HG03108 (cell line): Measurements from ENCODE around the gene C16orf89.

ENCODE experiments used
- ATAC-seq: cut with Tn5 transposase; IDR thresholded peaks from one replicate; pipeline ENCODE4 v1.9.1; 2021; ENCODE audit warnings: moderate library complexity; ENCODE audit not compliant: unreplicated experiment

The C16orf89 gene

GRCh38 chr16:5031601-5032000, 34.2 kb downstream of the C16orf89 start:
- no peak for ATAC-seq

DNA sequence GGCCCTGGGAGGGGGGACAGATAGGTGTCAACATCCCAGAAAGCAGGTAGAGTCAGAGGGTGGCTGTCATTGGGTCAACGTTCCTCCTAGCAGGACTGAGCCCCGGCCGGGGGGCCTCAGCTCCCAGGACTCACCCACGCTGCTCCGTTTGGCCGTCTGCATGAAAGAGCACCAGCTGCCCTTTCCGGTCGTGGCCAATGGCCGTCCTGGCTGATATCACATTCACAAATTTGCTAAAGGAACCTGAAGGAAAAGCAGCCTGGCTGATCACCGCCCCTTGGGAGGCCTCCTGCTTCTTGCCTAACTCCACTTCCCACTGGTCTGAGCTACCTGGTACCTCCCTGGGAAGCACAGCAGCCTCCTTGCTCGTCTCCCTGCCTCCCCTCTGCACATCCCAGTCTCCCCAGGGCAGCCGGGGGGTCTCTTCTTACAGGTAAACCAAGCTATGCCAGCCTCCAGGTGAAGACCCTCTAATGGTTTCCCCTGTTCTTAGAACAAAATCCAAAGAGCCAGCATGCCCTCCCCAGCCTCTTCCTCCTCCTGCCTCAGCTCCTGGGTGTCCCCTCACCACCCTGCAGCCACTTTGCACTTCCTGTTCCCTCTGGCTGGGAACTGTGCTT, 35.4 kb downstream of the C16orf89 start:
- no peak for ATAC-seq

DNA sequence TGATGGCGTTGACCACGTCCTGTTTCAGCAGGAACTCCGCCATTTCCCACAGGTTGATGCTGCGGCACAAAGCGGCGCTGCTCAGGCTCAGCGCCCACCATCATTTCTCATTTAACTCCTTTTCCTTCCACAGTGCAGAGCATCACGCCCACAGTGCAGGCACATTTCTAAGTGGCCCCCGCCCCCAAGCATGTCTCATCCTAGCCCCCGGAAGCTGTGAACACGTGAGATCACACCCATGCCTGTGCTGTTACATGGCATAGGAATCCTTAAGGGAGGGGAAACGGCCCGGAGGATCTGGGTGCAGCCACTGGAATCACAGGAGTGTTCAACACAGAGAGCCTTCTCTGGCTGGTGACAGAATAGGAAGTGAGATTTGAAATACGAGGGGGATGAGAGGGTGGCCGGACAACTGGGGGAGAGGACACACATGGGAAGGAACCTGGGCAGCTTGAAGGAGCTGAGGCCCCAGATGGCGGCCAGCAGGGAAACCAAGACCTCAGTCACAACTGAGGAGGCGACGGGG, 36.7 kb downstream of the C16orf89 start:
- ATAC-seq = no peak

GRCh38 chr16:5027575-5028235, 38.1 kb downstream of the C16orf89 start:
- no peak for ATAC-seq

- ATAC-seq = no peak
Measured at GRCh38 chr16:5027086-5027485, 38.7 kb downstream of the C16orf89 start.

DNA sequence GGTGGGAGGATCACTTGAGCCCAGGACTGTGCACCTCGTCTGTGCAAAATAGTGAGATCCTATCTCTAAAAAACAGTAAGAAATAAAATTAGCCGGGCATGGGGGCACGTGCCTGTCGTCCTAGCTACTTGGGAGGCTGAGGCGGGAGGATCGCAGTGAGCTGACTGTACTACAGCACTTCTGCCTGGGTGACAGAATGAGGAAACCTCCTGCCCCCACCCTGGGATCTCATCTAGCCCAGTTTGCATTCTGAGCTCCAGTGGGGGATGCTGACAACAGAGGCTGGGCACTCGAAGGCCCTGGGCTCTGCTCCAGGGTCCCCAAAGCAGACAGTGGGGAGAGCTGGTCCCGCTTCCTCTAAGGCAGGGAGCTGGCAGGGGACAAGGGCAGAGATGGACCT, 39.1 kb downstream of the C16orf89 start:
- no peak for ATAC-seq

DNA sequence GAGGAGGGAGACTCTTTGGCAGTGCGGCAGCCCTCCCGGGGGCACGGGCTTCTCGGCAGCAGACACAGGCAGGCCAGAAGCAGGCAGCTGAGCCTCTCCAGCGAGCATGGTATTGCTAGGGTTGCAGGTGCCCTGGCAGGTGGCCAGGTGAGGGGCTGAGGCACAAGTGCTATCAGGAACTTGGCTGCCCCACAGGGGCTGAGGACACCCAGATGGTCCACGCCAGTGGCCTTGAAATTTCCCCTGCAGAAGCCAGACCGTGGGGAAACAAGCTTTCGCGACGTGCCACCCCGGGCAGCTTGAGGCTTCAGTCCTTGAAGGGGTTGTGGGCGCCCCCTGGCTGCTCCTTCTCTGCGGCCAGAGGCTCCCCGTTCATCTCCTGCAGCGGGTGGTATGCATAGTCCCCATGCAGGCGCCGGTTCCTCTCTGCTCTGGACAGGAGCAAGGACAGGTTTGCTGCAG, 40.6 kb downstream of the C16orf89 start:
- ATAC-seq = no peak

- ATAC-seq = no peak
Measured at GRCh38 chr16:5024632-5025031, 41.1 kb downstream of the C16orf89 start.

DNA sequence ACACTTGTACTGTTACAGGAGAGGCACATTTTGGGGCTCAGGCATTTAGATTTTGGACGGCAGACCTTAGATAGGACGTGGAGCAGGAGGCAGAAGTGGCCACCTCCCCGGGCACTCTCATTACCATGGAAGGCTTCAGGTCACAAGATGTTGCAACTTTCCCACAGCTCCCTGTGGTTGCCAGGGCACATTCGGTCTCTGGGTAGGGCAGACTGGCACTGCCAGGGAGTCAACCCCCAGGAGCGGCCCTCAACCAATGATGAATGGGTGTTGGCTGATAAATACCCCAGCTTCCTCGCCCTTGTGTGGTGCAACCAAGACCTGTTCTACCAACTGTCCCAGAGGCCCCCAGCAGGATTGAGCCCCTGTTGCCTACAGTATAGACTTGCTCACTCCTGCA, 43.2 kb downstream of the C16orf89 start:
- no peak for ATAC-seq

DNA sequence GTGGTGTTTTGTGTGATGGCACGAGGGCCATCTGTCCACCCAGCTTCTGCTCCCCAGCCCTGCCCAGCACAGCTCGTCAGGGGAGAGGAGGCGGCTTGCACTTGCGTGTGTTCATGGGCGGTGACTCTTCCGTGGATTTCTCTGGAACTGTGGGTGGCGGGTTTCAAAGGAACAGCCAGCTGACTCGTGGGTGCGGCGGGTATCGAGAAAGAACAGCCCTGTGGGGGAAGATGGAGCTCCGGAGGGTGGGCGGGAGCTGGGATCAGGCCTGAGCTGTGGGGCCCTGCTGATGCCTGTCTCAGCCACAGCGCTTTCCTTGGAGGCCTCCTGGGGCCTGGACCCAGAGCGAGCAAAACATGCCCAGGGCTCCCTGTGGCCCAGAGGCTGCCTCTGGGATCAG, 45.2 kb downstream of the C16orf89 start:
- no peak for ATAC-seq

- ATAC-seq = no peak
Measured at GRCh38 chr16:5019775-5020174, 46.0 kb downstream of the C16orf89 start.

DNA sequence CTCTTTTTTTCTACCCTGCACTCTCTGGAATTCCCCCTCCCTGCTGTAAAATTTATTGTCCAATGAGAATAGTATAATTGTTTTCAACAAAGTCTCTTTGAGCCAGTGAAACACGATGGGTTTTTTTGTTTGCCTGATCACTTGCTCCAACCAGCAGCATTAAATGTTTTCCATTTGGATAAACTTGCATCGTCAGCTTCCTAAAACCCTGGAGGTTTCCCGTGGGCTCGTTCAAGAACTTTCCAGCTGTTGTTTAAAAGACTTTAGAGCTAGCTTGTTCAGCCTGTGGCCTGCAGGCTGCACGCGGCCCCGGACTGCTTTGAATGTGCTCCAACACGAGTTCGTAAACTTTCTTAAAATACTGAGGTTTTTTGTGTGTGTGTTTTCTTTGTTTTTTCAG, 47.0 kb downstream of the C16orf89 start:
- ATAC-seq = no peak

DNA sequence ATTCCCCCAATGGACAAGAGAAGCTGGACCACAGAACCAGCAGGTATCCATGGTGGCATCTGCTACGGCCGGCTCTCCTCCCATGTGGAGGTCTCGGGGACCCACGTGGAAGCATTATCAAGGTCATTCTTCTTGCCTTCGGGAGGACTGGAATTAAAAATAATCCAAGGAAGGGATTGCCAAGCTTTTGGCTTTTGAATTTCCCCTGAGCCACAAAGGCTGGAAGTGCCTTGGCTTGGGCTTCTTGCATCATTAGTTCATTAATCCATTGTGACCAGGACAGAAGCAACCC, 48.1 kb downstream of the C16orf89 start:
- no peak for ATAC-seq

GRCh38 chr16:5016967-5017677, 48.6 kb downstream of the C16orf89 start:
- ATAC-seq = no peak

DNA sequence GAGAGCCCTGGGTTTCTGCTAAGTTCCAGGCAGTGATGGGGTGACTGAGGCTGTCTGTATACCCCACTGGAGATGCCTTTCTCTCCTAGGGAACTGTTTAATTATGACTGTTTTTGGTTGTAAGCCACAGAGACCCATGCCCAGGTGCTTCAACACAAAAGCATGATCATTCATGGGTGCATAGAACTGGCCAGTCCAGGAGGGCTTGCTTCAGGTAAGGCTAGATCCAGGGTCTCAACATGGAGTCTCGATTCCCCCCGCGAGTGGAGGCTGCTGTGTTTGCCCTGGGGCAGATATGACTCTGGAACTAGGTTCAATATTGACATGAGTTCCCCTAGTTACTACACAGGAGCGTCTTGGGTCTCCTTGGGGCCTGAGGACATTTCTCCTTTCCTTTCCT, 49.9 kb downstream of the C16orf89 start:
- no peak for ATAC-seq

- no peak for ATAC-seq
Measured at GRCh38 chr16:5015351-5015750, 50.4 kb downstream of the C16orf89 start.

- ATAC-seq = no peak
Measured at GRCh38 chr16:5012887-5013286, 52.9 kb downstream of the C16orf89 start.

- no peak for ATAC-seq
Measured at GRCh38 chr16:5011637-5012036, 54.1 kb downstream of the C16orf89 start.

- no peak for ATAC-seq
Measured at GRCh38 chr16:5010576-5011329, 55.0 kb downstream of the C16orf89 start.

DNA sequence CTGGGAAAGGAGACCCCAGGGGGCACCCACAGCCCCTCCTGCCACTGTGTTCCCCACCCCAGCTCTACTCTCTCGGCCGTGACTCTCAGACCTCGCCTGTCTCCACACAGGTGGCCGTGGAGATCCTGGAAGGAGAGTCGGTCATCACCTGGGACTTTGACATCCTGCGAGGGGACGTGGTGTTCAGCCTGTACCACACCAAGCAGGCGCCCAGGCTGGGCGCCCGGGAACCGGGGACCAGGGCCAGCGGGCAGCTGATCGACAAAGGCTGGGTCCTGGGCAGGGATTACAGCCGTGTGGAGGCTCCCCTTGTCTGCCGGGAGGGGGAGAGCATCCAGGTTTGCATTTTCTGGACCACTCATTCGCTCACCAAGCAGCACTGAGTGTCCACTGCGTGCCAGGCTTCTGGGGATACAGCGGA, 57.4 kb downstream of the C16orf89 start:
- no peak for ATAC-seq

GRCh38 chr16:5007256-5007655, 58.5 kb downstream of the C16orf89 start:
- no peak for ATAC-seq
